Liver (tissue), 9 donors: ENCODE data around the gene UNC13C. TPM values are rescaled to one million over a fixed set of nuclear protein-coding genes. Genes with fewer than 3 reads are reported as not detected.

Experiments
- DNase-seq: peaks from one replicate; pipeline ENCODE4 v3.0.0-alpha.2; 2017; ENCODE audit warnings: low spot score
- H3K27ac ChIP-seq, 2 donors: one replicate each; pipeline ENCODE4 v1.7.0; 2013; ENCODE audit warnings: inconsistent platforms in 2 of 2, low read length in 2 of 2, control low read depth in 1 of 2, low read depth in 1 of 2, mild to moderate bottlenecking in 1 of 2
- H3K27me3 ChIP-seq, 4 donors: one replicate each; pipeline versions ENCODE4 v1.6.1 to v1.7.0; 2013; ENCODE audit warnings: low read length in 3 of 4, inconsistent platforms in 1 of 4, mild to moderate bottlenecking in 1 of 4, moderate library complexity in 1 of 4; ENCODE audit not compliant: control insufficient read depth in 4 of 4, insufficient read depth in 4 of 4
- H3K36me3 ChIP-seq, 4 donors: one replicate each; pipeline versions ENCODE4 v1.6.1 to v1.7.0; 2013; ENCODE audit warnings: low read length in 3 of 4, mild to moderate bottlenecking in 3 of 4, low read depth in 1 of 4, moderate library complexity in 1 of 4; ENCODE audit not compliant: control insufficient read depth in 4 of 4, insufficient read depth in 3 of 4
- H3K4me1 ChIP-seq, 4 donors: one replicate each; pipeline versions ENCODE4 v1.6.1 to v1.7.0; 2013; ENCODE audit warnings: low read length in 3 of 4, mild to moderate bottlenecking in 3 of 4, moderate library complexity in 1 of 4; ENCODE audit not compliant: control insufficient read depth in 4 of 4, insufficient read depth in 4 of 4
- H3K4me3 ChIP-seq, 3 donors: one replicate each; pipeline versions ENCODE4 v1.6.1 to v1.7.0; 2013; ENCODE audit warnings: low read length in 3 of 3, control low read depth in 1 of 3, low read depth in 1 of 3, mild to moderate bottlenecking in 1 of 3
- H3K9ac ChIP-seq, 2 donors: one replicate each; pipeline ENCODE4 v1.7.0; 2013; ENCODE audit warnings: low read length in 2 of 2, mild to moderate bottlenecking in 2 of 2, moderate library complexity in 2 of 2, control low read depth in 1 of 2, low read depth in 1 of 2
- H3K9me3 ChIP-seq, 4 donors: one replicate each; pipeline versions ENCODE4 v1.6.1 to v1.7.0; 2013; ENCODE audit warnings: low read length in 3 of 4; ENCODE audit not compliant: control insufficient read depth in 4 of 4
- EGR1 ChIP-seq, 2 donors: IDR thresholded peaks; 2 replicates each; pipeline ENCODE4 v1.6.1; 2016 to 2018; ENCODE audit warnings: antibody characterized with exemption in 2 of 2, low read depth in 2 of 2
- FOXA2 ChIP-seq: IDR thresholded peaks from 2 replicates; pipeline ENCODE4 v1.6.1; 2016; ENCODE audit warnings: antibody characterized with exemption
- GABPA ChIP-seq, 2 donors: IDR thresholded peaks in 1 of 2; conservative IDR thresholded peaks in 1 of 2; 2 replicates each; pipeline ENCODE4 v1.6.1; 2016; ENCODE audit warnings: antibody characterized with exemption in 2 of 2, mild to moderate bottlenecking in 1 of 2, moderate library complexity in 1 of 2
- HNF4A ChIP-seq, 2 donors: conservative IDR thresholded peaks; 2 replicates each; pipeline ENCODE4 v1.6.1; 2016; ENCODE audit warnings: antibody characterized with exemption in 2 of 2, mild to moderate bottlenecking in 2 of 2
- HNF4G ChIP-seq: IDR thresholded peaks from 2 replicates; pipeline ENCODE4 v1.6.1; 2016; ENCODE audit warnings: antibody characterized with exemption
- JUND ChIP-seq, 2 donors: IDR thresholded peaks; 2 replicates each; pipeline ENCODE4 v1.6.1; 2016; ENCODE audit warnings: antibody characterized with exemption in 2 of 2
- NR2F2 ChIP-seq: IDR thresholded peaks from 2 replicates; pipeline ENCODE4 v1.6.1; 2016; ENCODE audit warnings: antibody characterized with exemption
- RAD21 ChIP-seq, 2 donors: IDR thresholded peaks; 2 replicates each; pipeline ENCODE4 v1.6.1; 2016; ENCODE audit warnings: antibody characterized with exemption in 2 of 2, mild to moderate bottlenecking in 2 of 2
- RXRA ChIP-seq, 2 donors: IDR thresholded peaks; 2 replicates each; pipeline ENCODE4 v1.6.1; 2017 to 2018; ENCODE audit warnings: antibody characterized with exemption in 2 of 2, mild to moderate bottlenecking in 1 of 2
- SP1 ChIP-seq: IDR thresholded peaks from 2 replicates; pipeline ENCODE4 v1.6.1; 2018; ENCODE audit warnings: antibody characterized with exemption, mild to moderate bottlenecking
- TAF1 ChIP-seq: conservative IDR thresholded peaks from 2 replicates; pipeline ENCODE4 v1.6.1; 2016; ENCODE audit warnings: antibody characterized with exemption, mild to moderate bottlenecking
- YY1 ChIP-seq: IDR thresholded peaks from 2 replicates; pipeline ENCODE4 v1.6.1; 2016; ENCODE audit warnings: antibody characterized with exemption, mild to moderate bottlenecking
- WGBS: extraction: QIAGEN DNeasy Blood & Tissue Kit; methylation state at CpG from one replicate; pipeline ENCODE4 v1.1.7; 2013; 5-methylcytosine and 5-hydroxymethylcytosine counted together
- polyA plus RNA-seq, 2 donors: library from polyadenylated mRNA; stranded (reverse) in 1 of 2; unstranded in 1 of 2; fragments of 200-250 nt in 1 of 2; fragments of >200 nt in 1 of 2; fragmentation: Nextera tagmentation in 1 of 2; extraction: Ambion mirVana in 1 of 2; gene quantifications; one replicate each; pipeline versions ENCODE4 v1.2.1 to v1.2.3, GENCODE V29; 2013 to 2015
- total RNA-seq, 2 donors: library from RNA; depleted of rRNA; stranded (reverse); fragments of >200 nt; gene quantifications; one replicate each; pipeline ENCODE4 v1.2.3, GENCODE V29; 2014
- TF ChIP-seq, protein P1 (sequence below): IDR thresholded peaks from 2 replicates; pipeline ENCODE4 v1.6.1; 2016; ENCODE audit warnings: antibody characterized with exemption
- TF ChIP-seq, protein P2 (sequence below): IDR thresholded peaks from 2 replicates; pipeline ENCODE4 v1.6.1; 2016; ENCODE audit warnings: antibody characterized with exemption
- TF ChIP-seq, protein P3 (sequence below): fragments of 150-350 bp; IDR thresholded peaks from 2 replicates; pipeline ENCODE4 v1.5.1; 2017; ENCODE audit warnings: improper control_type of control experiment, low read depth, low read length; ENCODE audit not compliant: missing input control
- TF ChIP-seq, protein P4 (sequence below): IDR thresholded peaks from 2 replicates; pipeline ENCODE4 v1.6.1; 2016; ENCODE audit warnings: antibody characterized with exemption
- TF ChIP-seq, protein P5 (sequence below): IDR thresholded peaks from 2 replicates; pipeline ENCODE4 v1.6.1; 2016; ENCODE audit warnings: antibody characterized with exemption, mild to moderate bottlenecking
- donor health status: healthy.
- donor health status: healthy.
- donor health status: healthy.
- donor health status: healthy.
- donor health status: healthy.

Gene UNC13C
- total and polyA plus RNA-seq, 4 donors = 0.19 TPM; not detected in 3

DNA sequence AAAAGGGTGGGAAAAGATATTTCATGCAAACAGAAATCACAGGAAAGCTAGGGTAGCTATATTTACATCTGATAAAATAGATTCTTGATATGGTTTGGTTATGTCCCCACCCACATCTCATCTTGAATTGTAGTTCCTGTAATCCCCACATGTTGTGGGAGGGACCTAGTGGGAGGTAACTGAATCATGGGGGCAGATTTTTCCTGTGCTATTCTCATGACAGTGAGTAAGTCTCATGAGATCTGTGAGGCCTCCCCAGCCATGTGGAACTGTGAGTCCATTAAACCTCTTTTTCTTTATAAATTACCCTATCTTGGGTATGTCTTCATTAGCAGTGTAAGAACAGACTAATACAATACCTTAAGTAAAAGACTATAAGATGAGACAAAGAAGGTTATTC is 660.4 kb downstream of the UNC13C start:
- H3K27me3 ChIP-seq = no peaks in the 10 kb centered on the region
- no peaks in the 10 kb centered on the region for H3K36me3 ChIP-seq
- H3K27ac ChIP-seq = no peak overlapping the region
- no peak overlapping the region for H3K4me3 ChIP-seq
- DNase-seq = no peak
- no peak overlapping the region for H3K9ac ChIP-seq
- no peaks in the 10 kb centered on the region for H3K4me1 ChIP-seq
- peaks cover 0 to 10% (median 4%) of the 10 kb centered on the region in 4 donors for H3K9me3 ChIP-seq
- TF ChIP-seq TAF1 (no peak), GABPA (IDR thresholded peaks at IDR 0.05 in 1 of 2, conservative IDR thresholded peaks at IDR 0.05 in 1 of 2) (no peak), HNF4A (conservative IDR thresholded peaks at IDR 0.05) (no peak), RAD21 (IDR thresholded peaks at IDR 0.05) (no peak), YY1 (no peak)
- TF ChIP-seq, protein P1, sequence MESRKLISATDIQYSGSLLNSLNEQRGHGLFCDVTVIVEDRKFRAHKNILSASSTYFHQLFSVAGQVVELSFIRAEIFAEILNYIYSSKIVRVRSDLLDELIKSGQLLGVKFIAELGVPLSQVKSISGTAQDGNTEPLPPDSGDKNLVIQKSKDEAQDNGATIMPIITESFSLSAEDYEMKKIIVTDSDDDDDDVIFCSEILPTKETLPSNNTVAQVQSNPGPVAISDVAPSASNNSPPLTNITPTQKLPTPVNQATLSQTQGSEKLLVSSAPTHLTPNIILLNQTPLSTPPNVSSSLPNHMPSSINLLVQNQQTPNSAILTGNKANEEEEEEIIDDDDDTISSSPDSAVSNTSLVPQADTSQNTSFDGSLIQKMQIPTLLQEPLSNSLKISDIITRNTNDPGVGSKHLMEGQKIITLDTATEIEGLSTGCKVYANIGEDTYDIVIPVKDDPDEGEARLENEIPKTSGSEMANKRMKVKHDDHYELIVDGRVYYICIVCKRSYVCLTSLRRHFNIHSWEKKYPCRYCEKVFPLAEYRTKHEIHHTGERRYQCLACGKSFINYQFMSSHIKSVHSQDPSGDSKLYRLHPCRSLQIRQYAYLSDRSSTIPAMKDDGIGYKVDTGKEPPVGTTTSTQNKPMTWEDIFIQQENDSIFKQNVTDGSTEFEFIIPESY = no peak
- TF ChIP-seq, protein P2, sequence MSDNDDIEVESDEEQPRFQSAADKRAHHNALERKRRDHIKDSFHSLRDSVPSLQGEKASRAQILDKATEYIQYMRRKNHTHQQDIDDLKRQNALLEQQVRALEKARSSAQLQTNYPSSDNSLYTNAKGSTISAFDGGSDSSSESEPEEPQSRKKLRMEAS = no peak
- TF ChIP-seq, protein P3, sequence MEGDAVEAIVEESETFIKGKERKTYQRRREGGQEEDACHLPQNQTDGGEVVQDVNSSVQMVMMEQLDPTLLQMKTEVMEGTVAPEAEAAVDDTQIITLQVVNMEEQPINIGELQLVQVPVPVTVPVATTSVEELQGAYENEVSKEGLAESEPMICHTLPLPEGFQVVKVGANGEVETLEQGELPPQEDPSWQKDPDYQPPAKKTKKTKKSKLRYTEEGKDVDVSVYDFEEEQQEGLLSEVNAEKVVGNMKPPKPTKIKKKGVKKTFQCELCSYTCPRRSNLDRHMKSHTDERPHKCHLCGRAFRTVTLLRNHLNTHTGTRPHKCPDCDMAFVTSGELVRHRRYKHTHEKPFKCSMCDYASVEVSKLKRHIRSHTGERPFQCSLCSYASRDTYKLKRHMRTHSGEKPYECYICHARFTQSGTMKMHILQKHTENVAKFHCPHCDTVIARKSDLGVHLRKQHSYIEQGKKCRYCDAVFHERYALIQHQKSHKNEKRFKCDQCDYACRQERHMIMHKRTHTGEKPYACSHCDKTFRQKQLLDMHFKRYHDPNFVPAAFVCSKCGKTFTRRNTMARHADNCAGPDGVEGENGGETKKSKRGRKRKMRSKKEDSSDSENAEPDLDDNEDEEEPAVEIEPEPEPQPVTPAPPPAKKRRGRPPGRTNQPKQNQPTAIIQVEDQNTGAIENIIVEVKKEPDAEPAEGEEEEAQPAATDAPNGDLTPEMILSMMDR = no peak

DNA sequence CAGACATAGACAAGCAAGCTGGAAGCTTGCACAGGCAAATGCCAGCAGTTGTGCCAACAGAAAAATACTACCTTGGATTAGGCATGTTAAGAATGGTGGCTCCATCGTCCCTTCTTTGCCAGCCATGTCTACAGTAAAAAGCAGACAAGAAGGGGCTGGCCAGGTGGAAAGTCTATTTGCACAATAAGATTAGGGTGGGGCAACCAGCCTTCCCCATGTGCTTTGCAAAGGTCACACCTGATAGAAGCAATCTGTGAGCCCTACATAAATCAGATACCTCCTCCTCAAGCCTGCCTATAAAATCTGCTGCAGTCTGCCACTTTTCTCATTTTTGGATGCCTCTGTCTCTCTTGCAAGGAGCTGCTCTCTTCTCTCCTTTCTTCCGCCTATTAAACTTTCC is 662.6 kb downstream of the UNC13C start:
- Histone ChIP-seq H3K9ac (no peak overlapping the region), H3K9me3 (peaks cover 0 to 10% (median 4%) of the 10 kb centered on the region in 4 donors), H3K27ac (no peak overlapping the region), H3K36me3 (no peaks in the 10 kb centered on the region), H3K4me3 (no peak overlapping the region), H3K4me1 (no peaks in the 10 kb centered on the region), H3K27me3 (no peaks in the 10 kb centered on the region)
- WGBS = 68% methylated on average over 2 of the region's 2 CpGs
- TF ChIP-seq NR2F2 = no peak
- no peak for DNase-seq

DNA sequence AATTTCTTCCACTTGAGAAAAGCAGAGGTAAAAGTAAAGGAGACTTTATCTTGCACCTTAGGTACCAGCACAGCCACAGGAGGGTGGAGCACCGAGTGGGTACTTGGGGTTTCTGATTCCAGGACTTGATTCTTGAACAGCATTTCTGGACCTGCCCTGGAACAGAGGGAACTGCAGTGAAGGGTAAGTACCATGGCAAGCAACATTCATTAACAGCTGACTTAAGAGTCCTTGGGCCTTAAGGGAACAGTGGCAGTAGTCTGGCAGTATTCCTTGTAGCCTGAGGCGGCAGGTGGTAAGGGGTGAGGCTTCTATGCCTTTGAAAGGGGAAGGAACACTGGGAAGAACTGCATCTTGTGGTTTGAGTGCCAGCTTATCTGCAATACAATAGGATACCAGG is 666.6 kb downstream of the UNC13C start:
- H3K9me3 ChIP-seq = peaks cover 0 to 9% (median 2%) of the 10 kb centered on the region in 4 donors
- H3K27me3 ChIP-seq = no peaks in the 10 kb centered on the region
- no peaks in the 10 kb centered on the region for H3K36me3 ChIP-seq
- H3K27ac ChIP-seq = no peak overlapping the region
- 86% methylated on average over 2 of the region's 2 CpGs for WGBS
- H3K9ac ChIP-seq = no peak overlapping the region
- DNase-seq = no peak
- H3K4me1 ChIP-seq = no peaks in the 10 kb centered on the region
- TF ChIP-seq YY1 (no peak), HNF4G (no peak), FOXA2 (no peak), RAD21 (IDR thresholded peaks at IDR 0.05) (no peak), TAF1 (no peak), SP1 (no peak), GABPA (IDR thresholded peaks at IDR 0.05 in 1 of 2, conservative IDR thresholded peaks at IDR 0.05 in 1 of 2) (no peak), EGR1 (IDR thresholded peaks at IDR 0.05; ENCODE audit: low read depth in 2 of 2) (no peak), NR2F2 (no peak), JUND (IDR thresholded peaks at IDR 0.05) (no peak), RXRA (IDR thresholded peaks at IDR 0.05) (no peak), HNF4A (conservative IDR thresholded peaks at IDR 0.05) (no peak)
- TF ChIP-seq, protein P4, sequence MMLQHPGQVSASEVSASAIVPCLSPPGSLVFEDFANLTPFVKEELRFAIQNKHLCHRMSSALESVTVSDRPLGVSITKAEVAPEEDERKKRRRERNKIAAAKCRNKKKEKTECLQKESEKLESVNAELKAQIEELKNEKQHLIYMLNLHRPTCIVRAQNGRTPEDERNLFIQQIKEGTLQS = no peak
- TF ChIP-seq, protein P5, sequence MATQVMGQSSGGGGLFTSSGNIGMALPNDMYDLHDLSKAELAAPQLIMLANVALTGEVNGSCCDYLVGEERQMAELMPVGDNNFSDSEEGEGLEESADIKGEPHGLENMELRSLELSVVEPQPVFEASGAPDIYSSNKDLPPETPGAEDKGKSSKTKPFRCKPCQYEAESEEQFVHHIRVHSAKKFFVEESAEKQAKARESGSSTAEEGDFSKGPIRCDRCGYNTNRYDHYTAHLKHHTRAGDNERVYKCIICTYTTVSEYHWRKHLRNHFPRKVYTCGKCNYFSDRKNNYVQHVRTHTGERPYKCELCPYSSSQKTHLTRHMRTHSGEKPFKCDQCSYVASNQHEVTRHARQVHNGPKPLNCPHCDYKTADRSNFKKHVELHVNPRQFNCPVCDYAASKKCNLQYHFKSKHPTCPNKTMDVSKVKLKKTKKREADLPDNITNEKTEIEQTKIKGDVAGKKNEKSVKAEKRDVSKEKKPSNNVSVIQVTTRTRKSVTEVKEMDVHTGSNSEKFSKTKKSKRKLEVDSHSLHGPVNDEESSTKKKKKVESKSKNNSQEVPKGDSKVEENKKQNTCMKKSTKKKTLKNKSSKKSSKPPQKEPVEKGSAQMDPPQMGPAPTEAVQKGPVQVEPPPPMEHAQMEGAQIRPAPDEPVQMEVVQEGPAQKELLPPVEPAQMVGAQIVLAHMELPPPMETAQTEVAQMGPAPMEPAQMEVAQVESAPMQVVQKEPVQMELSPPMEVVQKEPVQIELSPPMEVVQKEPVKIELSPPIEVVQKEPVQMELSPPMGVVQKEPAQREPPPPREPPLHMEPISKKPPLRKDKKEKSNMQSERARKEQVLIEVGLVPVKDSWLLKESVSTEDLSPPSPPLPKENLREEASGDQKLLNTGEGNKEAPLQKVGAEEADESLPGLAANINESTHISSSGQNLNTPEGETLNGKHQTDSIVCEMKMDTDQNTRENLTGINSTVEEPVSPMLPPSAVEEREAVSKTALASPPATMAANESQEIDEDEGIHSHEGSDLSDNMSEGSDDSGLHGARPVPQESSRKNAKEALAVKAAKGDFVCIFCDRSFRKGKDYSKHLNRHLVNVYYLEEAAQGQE = no peak
- TF ChIP-seq, protein P2 = no peak
- TF ChIP-seq, protein P1 = no peak
- no peak overlapping the region for H3K4me3 ChIP-seq
